CD4-positive, alpha-beta T cell (primary cell): ENCODE data around the gene TNFRSF6B. TPM values are rescaled to one million over a fixed set of nuclear protein-coding genes. Genes with fewer than 3 reads are reported as not detected.

Source experiments
- ATAC-seq: fragments of 200-7000 bp; cut with Tn5 transposase; one replicate; pipeline ENCODE4 v1.10.0; 2022; ENCODE audit warnings: mild to moderate bottlenecking; ENCODE audit not compliant: poor library complexity
- CTCF ChIA-PET: fragments of 350-600 bp; sonication (Branson Sonifier 250); formaldehyde crosslinking; loops from one replicate; lab custom pipeline; 2021; ENCODE audit warnings: antibody characterized with exemption, inconsistent platforms; lab: Charles Lee
- POLR2A ChIA-PET: fragments of 350-600 bp; sonication (Branson Sonifier 250); formaldehyde crosslinking; loops from one replicate; lab custom pipeline; 2021; ENCODE audit warnings: antibody characterized with exemption, inconsistent platforms; lab: Charles Lee
- DNase-seq, 14 experiments: peaks; one replicate each; pipeline ENCODE4 v3.0.0-alpha.2; 2013 to 2020; ENCODE audit warnings: mixed read lengths in 2 of 14
- H3K27ac ChIP-seq, 2 donors: one replicate each; pipeline versions ENCODE4 v1.5.1 to v1.7.0; 2013; ENCODE audit warnings: low read length in 2 of 2, low read depth in 1 of 2, mild to moderate bottlenecking in 1 of 2
- H3K27me3 ChIP-seq, 2 experiments: 1 replicate in 1 of 2; 2 replicates in 1 of 2; pipeline versions ENCODE4 v1.6.1 to v1.7.0; 2013; ENCODE audit warnings: low read length in 2 of 2, control low read depth in 1 of 2, mild to moderate bottlenecking in 1 of 2, moderate library complexity in 1 of 2; ENCODE audit not compliant: insufficient read depth in 2 of 2, control insufficient read depth in 1 of 2
- H3K36me3 ChIP-seq: one replicate; pipeline ENCODE4 v1.6.1; 2013; ENCODE audit warnings: low read length, control low read depth; ENCODE audit not compliant: insufficient read depth
- H3K4me1 ChIP-seq: one replicate; pipeline ENCODE4 v1.6.1; 2013; ENCODE audit warnings: low read length, control low read depth; ENCODE audit not compliant: insufficient read depth
- H3K4me3 ChIP-seq: one replicate; pipeline ENCODE4 v1.5.1; 2013; ENCODE audit warnings: mild to moderate bottlenecking, low read length, moderate library complexity
- H3K9me3 ChIP-seq, 2 experiments: 1 replicate in 1 of 2; 2 replicates in 1 of 2; pipeline versions ENCODE4 v1.6.1 to v1.7.0; 2013; ENCODE audit warnings: low read length in 2 of 2, mild to moderate bottlenecking in 2 of 2, control low read depth in 1 of 2, moderate library complexity in 1 of 2; ENCODE audit not compliant: control insufficient read depth in 1 of 2, insufficient read depth in 1 of 2
- H3K27ac Mint-ChIP-seq: one replicate; pipeline ENCODE4 v1.8.0; 2020; ENCODE audit warnings: mixed read lengths
- H3K27me3 Mint-ChIP-seq: one replicate; pipeline ENCODE4 v1.8.0; 2021; ENCODE audit warnings: mixed read lengths
- H3K36me3 Mint-ChIP-seq: one replicate; pipeline ENCODE4 v1.8.0; 2021; ENCODE audit warnings: low read depth, mixed read lengths
- H3K4me1 Mint-ChIP-seq: one replicate; pipeline ENCODE4 v1.8.0; 2021; ENCODE audit warnings: low read depth, mixed read lengths
- H3K4me3 Mint-ChIP-seq: one replicate; pipeline ENCODE4 v1.8.0; 2020; ENCODE audit warnings: mild to moderate bottlenecking, mixed read lengths
- H3K9me3 Mint-ChIP-seq: one replicate; pipeline ENCODE4 v1.8.0; 2020; ENCODE audit warnings: mixed read lengths
- intact Hi-C, 2 experiments: fragments of 100-400 bp; cut with DNase I in 1 of 2; cut with micrococcal nuclease in 1 of 2; formaldehyde crosslinking; loops; one replicate each; pipeline versions ENCODE4 v1.15.1 to v1.9.0; 2023 to 2025; cut with DNase I, micrococcal nuclease
- total RNA-seq, 174 experiments: library from RNA in 2 of 174; stranded (reverse) in 2 of 174; gene quantifications; one replicate each; pipeline ENCODE4 v1.2.3 and lab custom pipeline; 2021 to 2026
- TF ChIP-seq, protein P1 (sequence below): fragments of 200-600 bp; IDR thresholded peaks from one replicate; pipeline ENCODE4 v1.8.0; 2022; ENCODE audit warnings: antibody characterized with exemption, mild to moderate bottlenecking

The TNFRSF6B gene
- total RNA-seq, 2 experiments from 2014 or later: 2.5 to 2.6 TPM

DNA sequence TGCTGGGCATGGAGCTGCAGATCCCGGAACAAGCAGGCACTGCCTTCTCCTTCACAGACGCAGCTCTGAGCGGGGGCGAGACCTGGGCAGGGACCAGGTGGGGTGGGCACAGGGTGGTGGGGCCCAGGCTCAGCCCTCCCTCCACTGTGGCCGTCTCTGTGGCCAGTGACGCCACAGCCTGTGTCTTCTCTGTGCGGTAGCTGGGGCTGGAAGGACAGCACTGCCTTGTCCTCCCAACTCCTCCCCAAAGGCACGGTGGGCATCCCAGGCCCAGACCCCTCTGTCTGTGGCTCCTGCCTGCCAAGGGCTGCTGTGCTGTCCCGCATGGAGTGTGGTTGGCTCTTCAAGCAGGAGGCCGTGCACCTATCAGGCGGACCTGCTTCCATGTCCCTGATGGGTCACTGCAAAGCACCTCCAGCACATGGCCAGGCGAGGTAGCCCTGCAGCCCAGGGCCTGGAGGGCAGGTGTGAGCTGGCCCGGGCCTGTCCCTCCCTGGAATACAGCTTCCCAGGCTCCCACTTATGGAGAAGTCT is 14.8 kb upstream of the TNFRSF6B start:
- H3K9me3 ChIP-seq: peaks cover 0 to 4% of the 10 kb centered on the region in 2 experiments
- H3K4me1 ChIP-seq: peaks cover 8% of the 10 kb centered on the region
- no peaks in the 10 kb centered on the region for H3K9me3 Mint-ChIP-seq
- POLR2A ChIA-PET: no interaction called here
- H3K4me3 Mint-ChIP-seq: no peak overlapping the region
- H3K4me3 ChIP-seq: no peak overlapping the region
- intact Hi-C loops: no loop called here
- TF ChIP-seq, protein P1, sequence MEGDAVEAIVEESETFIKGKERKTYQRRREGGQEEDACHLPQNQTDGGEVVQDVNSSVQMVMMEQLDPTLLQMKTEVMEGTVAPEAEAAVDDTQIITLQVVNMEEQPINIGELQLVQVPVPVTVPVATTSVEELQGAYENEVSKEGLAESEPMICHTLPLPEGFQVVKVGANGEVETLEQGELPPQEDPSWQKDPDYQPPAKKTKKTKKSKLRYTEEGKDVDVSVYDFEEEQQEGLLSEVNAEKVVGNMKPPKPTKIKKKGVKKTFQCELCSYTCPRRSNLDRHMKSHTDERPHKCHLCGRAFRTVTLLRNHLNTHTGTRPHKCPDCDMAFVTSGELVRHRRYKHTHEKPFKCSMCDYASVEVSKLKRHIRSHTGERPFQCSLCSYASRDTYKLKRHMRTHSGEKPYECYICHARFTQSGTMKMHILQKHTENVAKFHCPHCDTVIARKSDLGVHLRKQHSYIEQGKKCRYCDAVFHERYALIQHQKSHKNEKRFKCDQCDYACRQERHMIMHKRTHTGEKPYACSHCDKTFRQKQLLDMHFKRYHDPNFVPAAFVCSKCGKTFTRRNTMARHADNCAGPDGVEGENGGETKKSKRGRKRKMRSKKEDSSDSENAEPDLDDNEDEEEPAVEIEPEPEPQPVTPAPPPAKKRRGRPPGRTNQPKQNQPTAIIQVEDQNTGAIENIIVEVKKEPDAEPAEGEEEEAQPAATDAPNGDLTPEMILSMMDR: no peak
- H3K36me3 Mint-ChIP-seq: no peaks in the 10 kb centered on the region
- H3K27ac Mint-ChIP-seq: no peak overlapping the region
- no peaks in the 10 kb centered on the region for H3K27me3 ChIP-seq
- H3K4me1 Mint-ChIP-seq: no peaks in the 10 kb centered on the region
- H3K27me3 Mint-ChIP-seq: no peaks in the 10 kb centered on the region
- peaks cover 5% of the 10 kb centered on the region for H3K36me3 ChIP-seq
- no peak overlapping the region for H3K27ac ChIP-seq
- DNase-seq (no peak), ATAC-seq (no peak)
- CTCF ChIA-PET: no interaction called here

DNA sequence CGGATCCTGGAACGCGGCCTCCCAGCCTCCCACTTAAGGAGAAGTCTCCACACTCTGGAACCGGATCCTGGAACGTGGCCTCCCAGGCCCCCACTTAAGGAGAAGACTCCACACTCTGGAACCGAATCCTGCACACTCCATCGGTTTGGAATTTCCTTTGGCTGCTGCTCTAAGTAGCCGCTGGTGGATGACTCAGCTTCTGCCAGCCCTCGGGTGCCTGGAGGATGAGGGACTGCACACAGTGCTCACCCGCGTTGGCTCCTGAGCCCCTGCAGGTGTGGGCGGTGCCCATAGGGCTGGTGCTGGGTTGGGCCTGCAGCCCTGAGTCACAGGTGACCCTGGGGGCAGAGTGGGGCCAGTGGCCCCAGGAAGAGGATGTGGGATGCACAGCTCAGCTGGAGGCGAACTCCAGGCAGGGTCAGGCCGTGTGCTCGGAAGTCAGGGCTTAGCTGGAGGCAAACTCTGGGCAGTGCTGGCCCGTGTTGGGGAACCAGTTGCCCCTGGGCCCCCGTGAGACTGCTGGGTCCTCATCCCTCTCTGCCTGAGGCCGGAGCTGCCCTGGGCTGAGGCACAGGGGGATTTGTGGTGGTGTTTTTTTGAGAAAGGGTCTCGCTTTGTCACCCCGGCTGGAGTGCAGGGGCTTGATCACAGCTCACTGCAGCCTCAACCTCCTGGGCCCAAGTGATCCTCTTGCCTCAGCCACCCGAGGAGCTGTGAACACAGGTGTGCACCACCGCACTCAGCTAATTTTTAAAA is 13.9 kb upstream of the TNFRSF6B start:
- H3K36me3 Mint-ChIP-seq: no peaks in the 10 kb centered on the region
- DNase-seq (no peak), ATAC-seq (no peak)
- Histone ChIP-seq H3K4me1 (peaks cover 17% of the 10 kb centered on the region), H3K4me3 (no peak overlapping the region), H3K36me3 (peaks cover 5% of the 10 kb centered on the region), H3K27me3 (no peaks in the 10 kb centered on the region), H3K27ac (no peak overlapping the region), H3K9me3 (peaks cover 0 to 4% of the 10 kb centered on the region in 2 experiments)
- H3K9me3 Mint-ChIP-seq: no peaks in the 10 kb centered on the region
- TF ChIP-seq, protein P1: no peak
- H3K4me3 Mint-ChIP-seq: no peak overlapping the region
- POLR2A ChIA-PET: interaction anchor here (1.4 kb wide), 1 partner anchor 24 kb away, joined by 3 read pairs; the partner anchor contains the start of gene RTEL1
- no peaks in the 10 kb centered on the region for H3K4me1 Mint-ChIP-seq
- intact Hi-C loops: no loop called here
- no peaks in the 10 kb centered on the region for H3K27me3 Mint-ChIP-seq
- CTCF ChIA-PET: no interaction called here
- no peak overlapping the region for H3K27ac Mint-ChIP-seq

DNA sequence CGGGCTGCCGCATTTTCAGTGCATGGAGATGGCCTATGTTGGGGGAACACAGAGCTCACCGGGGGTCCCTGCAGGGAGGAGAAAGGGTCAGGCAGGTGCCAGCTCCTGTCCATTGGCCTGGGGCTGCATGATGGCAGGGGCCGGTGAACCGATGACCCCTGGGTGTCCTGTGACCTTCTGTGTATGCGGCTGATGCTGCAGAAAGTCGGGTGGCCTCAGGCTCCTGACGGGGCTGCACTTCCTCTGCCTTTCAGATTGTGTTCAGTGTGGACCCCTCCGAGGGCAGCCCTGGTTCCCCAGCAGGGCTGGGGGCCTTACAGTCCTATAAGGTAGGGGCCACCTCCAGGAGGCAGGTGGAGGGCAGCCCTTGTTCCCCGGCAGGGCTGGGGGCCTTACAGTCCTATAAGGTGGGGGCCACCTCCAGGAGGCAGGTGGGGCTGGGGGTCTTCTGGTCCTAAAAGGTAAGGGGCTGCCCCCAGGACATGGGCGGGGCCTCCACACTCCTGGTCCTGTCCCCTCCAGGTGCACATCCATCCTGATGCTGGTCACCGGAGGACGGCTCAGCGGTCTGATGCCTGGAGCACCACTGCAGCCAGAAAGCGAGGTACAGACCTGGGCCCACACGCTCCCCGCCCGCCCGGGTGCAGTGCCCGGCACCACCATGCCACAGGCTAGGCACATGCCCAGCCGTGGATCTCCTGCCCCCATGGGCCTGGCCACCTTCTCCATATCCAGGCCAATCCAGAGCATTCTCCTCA is 11.0 kb upstream of the TNFRSF6B start:
- CTCF ChIA-PET: no interaction called here
- TF ChIP-seq, protein P1: no peak
- Mint-ChIP-seq H3K36me3 (no peaks in the 10 kb centered on the region), H3K4me1 (no peaks in the 10 kb centered on the region), H3K4me3 (no peak overlapping the region), H3K27ac (no peak overlapping the region), H3K9me3 (no peaks in the 10 kb centered on the region), H3K27me3 (no peaks in the 10 kb centered on the region)
- no peaks in the 10 kb centered on the region for H3K36me3 ChIP-seq
- peaks cover 0 to 4% of the 10 kb centered on the region in 2 experiments for H3K9me3 ChIP-seq
- intact Hi-C loops: no loop called here
- H3K4me1 ChIP-seq: peaks cover 24% of the 10 kb centered on the region
- no peaks in the 10 kb centered on the region for H3K27me3 ChIP-seq
- no peak for DNase-seq
- POLR2A ChIA-PET: no interaction called here
- H3K4me3 ChIP-seq: no peak overlapping the region
- ATAC-seq: no peak
- H3K27ac ChIP-seq: no peak overlapping the region
